Non-pigmented ciliary epithelial cell (primary cell): ENCODE data around the gene TBX4.
"Not testable (repeated sequence)": the region's sequence is repeated elsewhere in the genome, so short reads cannot be mapped to it uniquely, and the experiment has no call there.

Experiments
- DNase-seq: peaks from one replicate; pipeline ENCODE4 v3.0.0-alpha.2; 2010; ENCODE audit warnings: low read depth

Gene TBX4

DNA sequence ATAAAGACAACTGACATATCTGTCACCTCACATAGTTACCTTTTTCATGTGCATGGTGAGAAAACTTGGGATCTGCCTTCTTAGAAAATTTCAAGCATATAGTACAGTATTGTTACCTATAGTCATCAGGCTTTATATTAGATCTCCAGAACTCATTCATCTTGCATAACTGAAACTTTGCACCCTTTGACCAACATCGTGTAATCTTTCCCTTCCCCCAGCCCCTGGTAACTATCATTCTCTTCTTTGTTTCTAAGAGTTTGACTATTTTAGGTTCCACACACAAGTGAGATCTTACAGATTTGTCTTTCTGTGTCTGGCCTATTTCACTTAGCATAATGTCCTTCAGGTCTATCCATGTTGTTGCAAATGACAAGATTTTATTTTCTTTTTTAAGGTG is 22.9 kb upstream of the TBX4 start:
- no peak for DNase-seq

DNA sequence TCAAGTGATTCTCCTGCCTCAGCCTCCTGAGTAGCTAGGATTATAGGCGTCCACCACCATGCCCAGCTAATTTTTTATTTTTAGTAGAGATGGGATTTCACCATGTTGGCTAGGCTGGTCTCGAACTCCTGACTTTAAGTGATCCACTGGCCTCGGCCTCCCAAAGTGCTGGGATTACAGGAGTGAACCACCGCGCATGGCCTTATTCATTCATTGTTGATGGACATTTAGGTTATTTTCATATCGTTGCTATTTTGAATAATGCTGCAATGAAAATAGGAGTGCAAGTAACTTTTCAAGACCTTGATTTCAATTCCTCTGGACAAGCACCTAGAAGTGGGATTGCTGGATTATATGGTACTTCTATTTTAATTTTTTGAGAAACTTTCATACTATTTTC is 22.4 kb upstream of the TBX4 start:
- not testable (repeated sequence) for DNase-seq

DNA sequence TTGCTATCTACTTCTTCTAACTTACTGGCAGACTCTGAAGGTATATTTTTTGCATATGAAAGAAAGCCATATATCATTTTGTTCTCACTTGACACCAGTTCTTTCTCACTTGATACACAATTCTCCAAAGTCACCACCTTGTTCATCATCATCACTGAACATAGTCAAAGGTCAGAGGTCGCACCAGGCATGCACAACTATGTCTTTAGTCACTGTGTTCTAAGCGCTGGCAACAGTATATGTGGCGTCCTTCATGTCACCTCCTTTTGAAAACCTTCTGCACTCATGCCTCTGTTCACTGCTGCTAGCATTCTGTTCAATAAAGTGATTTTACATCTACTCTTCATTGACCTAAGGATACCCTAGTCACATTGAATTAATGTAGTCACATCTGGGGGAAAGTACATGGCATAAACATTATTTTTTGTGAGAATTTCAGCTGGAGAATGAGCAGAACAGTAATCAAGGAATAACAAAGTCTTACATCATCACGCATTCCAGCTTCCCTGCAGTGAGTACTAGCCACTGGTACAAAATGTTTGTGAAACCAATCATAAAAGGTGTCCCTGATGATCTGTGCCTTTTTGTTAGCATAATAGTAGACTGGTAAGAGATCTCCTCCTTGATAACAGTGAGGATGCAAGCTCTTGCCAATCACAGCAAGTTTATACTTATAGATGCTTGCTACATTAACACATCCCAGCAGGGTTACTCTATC is 20.5 kb upstream of the TBX4 start:
- no peak for DNase-seq

DNA sequence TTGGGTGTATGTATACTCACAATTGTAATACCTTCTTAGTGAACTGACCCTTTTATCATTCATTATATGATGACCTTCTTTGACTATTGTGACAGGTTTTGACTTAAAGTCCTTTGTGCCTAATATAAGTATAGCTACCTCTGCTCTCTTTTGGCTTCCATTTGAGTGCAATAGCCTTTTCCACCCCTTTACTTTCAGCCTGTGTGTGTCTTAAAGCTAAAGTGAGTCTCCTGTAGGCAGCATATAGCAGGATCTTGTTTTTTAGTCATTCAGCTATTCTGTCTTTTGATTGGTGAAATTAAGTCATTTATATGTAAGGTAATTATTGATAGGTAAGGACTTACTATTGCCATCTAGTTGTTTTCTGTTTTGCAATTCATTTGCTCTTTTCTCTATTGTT is 15.9 kb upstream of the TBX4 start:
- no peak for DNase-seq

DNA sequence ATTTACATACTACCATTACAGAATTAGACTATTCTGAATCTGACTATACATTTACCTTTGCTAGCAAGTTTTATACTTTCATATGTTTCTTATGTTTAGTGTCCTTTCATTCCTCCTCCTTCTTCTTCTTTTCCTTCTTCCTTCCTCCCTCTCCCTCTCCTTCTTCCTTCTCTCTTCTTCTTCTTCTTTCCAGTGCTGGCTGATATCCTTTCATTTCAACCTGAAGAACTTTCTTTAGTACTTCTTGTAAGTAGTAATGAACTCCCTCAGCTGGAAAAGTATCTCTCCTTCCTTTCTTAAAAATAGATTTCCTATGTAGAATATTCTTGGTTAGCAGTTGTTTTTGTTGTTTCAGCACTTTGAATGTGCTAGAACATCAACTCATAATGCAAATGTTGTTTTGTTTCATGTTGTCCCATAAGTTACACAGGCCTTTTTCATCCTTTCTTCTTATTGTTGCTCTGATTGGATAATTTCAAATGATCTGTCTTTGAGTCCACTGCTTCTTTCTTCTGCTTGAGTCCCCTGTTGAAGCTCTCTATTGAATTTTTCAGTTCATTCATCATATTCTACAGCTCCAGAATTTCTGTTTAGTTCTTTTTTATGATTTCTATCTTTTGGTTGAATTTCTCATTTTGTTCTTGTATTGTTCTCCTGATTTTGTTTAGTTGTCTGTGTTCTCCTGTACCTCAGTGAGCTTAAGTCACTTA is 15.1 kb upstream of the TBX4 start:
- DNase-seq = no peak

DNA sequence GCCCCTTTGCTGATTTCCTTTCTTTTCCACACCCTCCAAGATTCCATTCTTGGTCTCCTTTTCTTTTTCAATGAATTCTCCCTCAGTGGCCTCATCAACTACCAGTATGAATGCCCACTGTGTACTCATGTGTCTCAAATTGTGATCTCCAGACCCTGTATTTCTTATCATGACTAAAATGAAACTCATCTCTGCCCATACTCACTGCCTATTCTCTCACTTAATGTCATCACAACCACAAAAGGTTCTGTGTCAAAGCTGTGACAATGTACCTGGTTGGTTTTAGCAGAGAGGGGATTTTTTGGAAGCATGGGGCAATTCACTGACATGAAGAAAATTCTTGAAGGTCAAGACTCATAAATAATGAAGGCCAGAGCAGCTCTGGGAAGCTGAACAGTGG is 11.5 kb upstream of the TBX4 start:
- DNase-seq = no peak

DNA sequence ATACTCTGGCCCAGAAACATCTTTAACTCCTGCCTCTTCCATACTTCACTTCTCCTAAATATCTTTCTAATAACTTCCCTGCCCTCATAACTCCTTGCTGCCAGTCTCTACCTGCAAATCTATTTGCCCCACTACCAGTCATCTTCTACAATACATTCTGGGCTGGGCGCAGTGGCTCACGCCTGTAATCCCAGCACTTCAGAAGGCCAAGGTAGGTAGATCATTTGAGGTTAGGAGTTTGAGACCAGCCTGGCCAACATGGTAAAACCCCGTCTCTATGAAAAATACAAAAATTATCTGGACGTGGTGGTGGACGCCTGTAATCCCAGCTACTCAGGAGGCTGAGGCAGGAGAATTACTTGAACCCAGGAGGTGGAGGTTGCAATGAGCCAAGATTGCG is 10.7 kb upstream of the TBX4 start:
- not testable (repeated sequence) for DNase-seq

DNA sequence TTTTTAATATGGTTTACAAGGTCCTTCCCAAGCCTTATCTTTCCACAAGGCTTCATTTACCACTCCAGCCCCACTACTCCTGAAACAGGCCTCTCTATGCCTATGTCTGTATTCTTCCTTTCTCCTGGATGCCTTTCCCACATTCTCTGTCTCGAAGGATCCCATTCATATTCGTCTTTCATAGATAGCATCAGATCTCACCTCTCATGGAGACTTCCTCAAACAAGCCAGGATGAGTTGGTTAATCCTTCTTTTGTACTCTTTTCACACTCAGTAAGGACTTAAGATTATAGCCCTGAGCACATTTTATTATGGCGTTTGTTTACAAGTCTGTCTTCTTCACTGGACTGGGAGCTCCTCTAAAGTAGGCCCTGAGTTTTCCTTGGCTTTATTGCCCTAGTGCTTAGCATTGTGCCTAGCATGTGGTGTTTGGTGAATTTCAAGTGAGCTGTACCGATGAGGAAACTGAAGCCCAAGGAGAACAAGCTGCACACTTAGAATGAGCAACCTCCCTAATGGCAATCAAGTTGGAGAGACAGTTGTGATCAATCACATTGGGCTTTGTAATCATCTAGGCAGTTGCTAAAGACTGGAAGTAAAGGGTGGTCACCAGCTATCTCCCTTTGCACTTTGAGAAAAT is 10.0 kb upstream of the TBX4 start:
- no peak for DNase-seq

DNA sequence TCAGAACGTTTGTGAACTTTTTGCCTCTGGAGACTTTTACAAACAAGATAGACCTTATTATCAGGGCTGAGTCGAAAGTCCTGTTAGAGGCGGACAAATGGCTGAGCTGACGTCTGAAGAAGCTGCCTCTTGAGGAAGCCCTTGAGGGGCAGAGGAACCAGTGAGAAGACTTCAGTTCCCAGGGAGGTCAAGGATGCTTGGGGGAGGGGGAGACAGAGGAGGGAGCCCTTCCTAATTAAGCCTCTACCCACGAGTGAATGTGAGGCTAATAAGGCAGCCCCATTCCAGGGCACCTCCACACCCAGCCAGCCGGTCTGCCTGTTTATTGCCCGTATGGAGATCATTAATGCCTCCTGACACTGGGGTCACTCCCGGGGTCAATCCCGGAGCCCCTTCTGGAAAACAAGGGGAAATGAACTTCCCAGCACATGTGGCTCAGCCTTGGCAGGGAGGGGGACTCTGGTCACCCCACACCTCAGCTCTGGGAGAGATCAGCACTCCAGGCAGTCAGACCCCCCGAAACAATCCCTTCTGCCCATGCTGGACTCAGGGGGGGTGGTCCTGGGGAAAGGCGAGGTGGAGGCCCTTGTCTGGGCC is 9.2 kb upstream of the TBX4 start:
- no peak for DNase-seq

DNA sequence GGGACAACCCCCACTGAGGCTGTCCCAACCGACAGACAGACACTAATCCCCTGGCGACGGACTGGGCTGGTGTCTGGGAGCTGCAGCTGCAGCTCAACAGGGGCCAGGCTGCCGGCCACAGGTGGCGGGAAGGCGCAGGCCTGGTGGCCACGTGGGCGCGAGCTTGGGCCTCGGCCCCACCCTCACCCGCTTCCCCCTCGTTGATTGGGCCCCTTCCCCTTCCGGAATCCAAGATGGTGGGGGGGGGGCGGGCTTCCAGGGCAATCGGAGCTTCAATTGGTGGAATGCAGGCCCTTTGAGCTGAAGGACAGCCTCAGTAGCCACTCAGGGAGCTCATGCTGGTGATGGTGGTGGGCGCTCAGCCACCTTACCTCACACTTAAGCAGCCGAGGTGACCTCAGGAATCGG is 8.7 kb upstream of the TBX4 start:
- DNase-seq = no peak

DNA sequence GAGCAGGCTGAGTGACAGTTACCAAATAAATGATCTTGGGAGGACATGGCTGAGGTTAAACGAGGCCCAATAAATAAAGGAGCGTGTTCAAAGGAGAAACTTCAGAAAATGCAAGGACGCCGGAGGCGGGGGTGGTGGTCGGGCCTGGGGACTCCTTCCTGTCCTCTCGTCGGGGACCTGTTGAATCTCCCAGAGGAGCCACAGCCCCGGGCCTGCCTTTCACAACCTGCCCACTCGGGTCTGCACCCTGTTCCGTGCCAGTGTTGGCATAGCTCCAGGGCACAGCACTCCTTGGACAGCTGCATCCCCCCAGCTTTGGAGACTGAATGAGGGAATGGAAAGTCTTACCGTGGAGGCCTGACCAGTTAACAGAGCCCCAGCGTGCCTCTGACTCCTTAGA is 8.1 kb upstream of the TBX4 start:
- no peak for DNase-seq

DNA sequence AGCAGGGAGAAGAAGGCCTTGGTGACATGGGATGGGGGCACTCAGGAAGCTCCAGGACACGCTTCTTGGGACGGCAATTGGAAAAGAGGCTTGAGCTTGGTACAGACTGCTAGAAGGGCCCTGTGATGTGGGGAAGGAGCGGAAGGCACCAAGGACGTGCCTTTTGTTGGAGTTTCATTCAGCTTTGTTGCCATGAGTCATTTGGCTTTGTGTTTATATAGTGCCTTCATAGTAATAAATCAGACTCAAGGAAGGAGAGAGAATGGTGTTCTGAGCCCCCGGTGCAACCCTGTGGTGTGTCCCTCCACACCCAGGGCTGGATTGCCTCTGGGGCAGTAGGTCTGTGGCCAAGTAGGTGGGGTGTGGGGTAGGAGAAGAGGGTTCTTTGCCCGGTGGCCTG is 7.4 kb upstream of the TBX4 start:
- DNase-seq = no peak

DNA sequence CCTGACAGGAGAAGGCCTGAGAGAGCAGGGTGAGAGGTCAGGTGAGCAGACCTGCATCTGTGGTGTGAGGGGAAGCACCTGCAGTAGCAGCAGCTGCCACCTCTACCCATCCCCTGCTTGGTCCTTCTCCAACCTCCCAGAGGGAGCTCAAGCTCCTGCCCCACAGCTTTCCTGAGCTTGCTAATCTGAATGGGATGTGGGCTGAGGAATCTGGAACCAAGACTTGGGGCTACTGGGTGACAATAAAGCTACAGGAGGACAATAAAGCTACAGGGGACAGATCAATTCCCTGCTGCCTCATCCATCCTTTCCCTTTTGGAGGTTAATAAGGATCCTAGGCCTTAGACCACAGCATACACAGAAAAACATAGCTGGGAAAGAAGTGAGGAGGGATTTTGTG is 4.9 kb upstream of the TBX4 start:
- DNase-seq = no peak

DNA sequence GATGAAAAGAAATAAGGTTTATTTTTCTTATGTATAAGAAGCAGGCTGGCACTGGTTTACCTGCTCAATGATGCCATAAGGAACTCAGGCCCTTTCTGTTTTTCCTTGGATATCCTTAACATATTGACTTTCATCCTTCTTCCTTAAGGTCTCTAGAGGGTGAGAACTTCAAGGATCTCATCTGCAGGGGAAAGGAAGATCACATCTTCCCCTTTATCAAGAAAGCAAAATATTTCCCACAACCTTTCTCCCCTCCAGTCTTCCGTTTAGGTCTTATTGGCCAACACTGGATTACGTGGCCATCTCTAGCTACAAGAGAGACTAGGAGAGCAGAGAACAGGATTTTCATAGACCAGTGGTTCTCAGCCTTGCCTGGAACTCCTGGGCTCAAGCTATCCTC is 4.2 kb upstream of the TBX4 start:
- DNase-seq = no peak

DNA sequence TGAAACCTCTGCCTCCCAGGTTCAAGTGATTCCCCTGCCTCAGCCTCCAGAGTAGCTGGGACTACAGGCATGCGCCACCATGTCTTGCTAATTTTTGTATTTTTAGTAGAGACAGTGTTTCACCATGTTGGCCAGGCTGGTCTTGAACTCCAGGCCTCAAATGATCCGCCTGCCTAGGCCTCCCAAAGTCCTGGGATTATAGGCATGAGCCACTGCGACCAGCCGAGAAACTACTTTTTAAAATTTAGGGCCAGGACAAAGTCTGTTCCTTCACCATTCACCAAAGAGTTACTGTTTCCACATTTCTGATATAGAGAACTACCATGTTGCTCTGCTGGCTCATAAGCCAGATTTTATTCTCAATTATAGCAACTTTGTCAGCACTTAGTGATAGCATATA is 3.1 kb upstream of the TBX4 start:
- DNase-seq = not testable (repeated sequence)

DNA sequence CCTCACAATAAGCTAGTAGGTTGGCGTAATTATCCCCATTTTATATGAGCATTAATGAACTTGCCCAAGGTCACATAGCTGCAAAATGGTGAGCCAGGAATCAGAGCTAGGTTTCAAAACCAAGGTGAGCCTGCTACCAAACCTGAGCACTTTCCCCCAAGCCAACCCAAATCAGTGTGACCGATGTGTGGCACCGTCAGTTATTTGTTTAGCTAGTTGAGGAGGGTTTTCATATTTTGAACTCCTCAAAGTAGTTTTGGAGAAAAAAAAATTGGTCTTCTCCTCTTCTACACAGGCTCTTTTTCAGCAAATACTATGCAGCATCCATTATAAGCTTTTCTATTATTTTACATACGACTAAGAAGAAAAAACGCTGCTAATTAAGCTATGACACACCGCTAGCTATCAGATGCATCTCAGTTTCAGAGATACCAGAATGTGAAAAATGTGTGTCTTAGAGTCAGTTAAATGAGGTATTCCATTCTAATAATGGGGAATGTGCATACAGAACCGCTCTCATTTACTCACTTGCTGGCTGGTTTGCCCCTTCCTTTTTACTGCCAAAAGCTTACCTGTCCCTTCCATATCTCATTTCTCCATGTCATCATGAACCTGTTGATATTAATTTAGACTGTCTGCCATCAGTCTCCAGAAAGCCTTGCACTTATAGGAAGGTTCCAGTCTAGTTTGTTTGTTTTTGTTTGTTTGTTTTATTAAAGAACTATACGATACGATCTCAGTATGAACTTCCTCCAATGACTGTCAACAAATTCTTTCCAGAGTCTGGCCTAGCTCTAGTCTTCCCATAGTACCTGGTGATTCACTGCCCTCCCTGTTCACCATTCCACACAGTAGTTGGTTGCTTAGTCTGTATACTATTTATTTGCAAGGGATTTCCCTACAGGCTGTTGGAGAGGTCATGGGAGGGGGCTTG is 2.2 kb upstream of the TBX4 start:
- no peak for DNase-seq

DNA sequence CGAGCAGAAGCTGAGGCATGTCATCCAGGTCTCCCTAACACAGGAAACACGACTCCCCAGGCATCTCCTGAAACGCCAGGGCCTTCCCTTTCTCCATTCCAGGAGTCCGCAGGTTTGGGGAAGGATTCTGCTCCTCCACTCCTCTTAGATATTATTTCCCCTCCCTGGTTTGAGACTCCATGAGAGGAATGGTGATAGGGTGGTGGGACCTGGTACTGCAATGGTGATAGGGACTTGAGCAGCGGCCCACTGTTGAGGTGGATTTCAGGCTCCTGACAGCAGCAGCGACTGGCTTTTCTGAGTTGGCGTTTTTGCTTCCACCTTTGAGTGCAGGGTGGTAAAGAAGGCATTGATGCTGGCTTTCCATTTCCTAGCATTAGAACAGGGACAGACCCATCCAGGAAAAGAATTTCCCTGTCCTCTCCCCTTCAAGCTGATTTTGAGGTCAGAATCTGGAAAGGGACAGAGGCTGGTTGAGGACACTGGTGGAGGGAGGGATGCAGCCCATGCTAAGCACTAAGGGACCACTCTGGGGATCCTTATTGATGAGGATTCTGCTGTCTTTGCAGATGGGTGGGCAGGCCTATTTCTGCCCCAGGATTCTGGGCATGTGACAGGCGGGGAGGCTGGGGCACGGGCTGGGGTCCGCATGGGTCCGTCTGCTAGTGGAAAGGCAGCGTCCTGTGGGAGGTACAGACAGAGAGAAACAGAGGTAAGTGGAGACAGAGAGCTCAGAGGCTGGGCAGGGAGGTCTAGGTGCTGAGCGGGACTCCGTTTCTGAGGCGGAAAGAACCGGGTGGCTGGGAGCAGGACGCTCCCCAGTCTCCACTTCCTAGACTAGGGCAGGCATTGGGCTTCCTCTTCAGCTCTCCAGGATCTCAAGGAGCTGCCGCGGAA is 1.3 kb upstream of the TBX4 start:
- DNase-seq = no peak

DNA sequence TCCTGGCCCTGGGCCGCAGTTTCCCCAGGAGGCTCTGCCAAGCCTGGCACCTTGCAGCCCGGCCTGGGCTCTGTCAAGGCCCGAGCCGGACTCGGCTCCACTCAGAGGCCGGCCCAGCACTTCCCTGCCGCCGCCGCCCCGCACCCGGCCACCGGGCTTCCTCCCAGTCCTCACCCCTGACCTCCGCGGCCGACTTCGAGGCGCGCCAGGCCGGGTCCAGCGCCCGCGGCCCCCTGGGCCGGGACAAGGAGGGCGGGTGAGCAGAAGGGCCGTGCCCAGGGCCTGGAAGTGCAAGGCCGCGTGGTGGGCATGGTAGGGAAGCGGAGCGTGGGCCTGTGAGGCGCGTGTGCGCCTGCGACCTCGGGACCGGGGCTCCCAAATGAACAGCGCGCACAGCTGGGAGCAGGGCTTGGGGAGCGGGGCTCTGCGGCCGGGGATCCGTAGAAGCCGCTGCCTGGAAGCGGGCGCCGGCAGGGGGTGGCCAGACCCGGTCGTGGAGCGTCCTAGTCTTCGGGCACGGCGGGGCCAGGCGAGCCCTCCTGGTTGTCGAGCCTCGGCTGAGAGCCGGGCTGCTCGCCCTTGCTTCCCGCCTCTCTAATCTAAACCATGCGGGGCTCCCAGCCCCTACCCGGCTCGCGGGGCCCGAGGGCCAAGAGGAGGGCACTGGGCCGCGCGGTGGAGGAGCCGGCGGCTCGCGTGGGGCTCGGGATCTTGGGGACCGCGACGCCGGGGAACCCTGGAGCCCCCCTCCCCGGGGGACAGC is 503 bp upstream of the TBX4 start:
- DNase-seq = no peak

DNA sequence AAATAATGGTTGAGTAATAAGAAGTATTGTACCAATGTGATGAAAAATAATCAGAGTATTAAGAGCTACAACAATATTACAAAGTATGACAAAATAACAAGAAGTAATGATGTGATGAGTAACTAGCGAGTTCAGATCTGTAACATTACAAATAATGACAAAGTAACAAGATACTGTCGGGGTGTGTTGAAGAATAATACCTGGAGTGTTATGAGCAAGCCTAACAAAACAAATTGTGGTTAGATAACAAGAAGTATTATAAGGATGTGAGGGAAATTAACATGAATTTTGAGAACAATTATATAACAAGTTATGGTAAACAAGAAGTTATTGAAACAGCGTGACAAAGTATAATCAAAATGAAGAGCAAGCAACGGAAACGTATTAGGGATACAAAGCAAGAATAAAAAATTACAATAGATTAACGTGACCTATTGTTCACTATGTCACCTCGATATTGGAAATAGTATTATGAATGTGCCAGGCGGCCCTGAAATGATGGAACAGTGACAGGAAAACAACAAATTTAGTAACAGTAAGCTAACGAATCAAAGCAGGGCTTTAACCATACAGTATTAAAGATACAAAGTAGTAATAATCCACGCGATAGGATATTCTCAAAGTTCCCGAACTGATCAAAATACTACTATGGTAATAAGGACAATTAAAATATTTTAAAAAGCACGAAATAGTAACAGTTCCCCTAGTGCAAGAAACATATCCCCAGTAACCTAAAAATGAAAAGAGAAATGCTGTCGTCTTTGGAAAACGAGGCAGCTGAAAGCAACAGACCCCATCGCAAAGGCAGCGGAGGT is 1.6 kb downstream of the TBX4 start:
- no peak for DNase-seq
